SK-N-SH (cell line): Measurements from ENCODE around the gene METRNL. TPM values are rescaled to one million over a fixed set of nuclear protein-coding genes. Genes with fewer than 3 reads are reported as not detected.

Source experiments
- CTCF ChIA-PET: fragments of 300-600, 350-600 bp; formaldehyde crosslinking; extraction: SDS; loops from one replicate; lab custom pipeline; 2021; lab: Yijun Ruan, JAX
- POLR2A ChIA-PET: fragments of 350-600 bp; sonication (Branson Sonifier 250); formaldehyde crosslinking; extraction: SDS; loops from one replicate; lab custom pipeline; 2020; ENCODE audit warnings: antibody characterized with exemption, inconsistent platforms; lab: Yijun Ruan, JAX
- DNase-seq: peaks from one replicate; pipeline ENCODE4 v3.0.0; 2012
- H2AFZ ChIP-seq: fragments of 200-600 bp; sonication (generic); 2 replicates; pipeline ENCODE4 v1.8.1; 2016; ENCODE audit warnings: antibody characterized with exemption, mild to moderate bottlenecking, low read depth
- H3F3A ChIP-seq: fragments of 200-600 bp; sonication (generic); replicated peaks from 2 replicates; pipeline ENCODE3; 2016; ENCODE audit warnings: antibody characterized with exemption, mild to moderate bottlenecking; ENCODE audit not compliant: insufficient read depth
- H3K27ac ChIP-seq, 2 experiments: fragments of 200-500 bp in 1 of 2; fragments of 200-600 bp in 1 of 2; sonication (Bioruptor generic) in 1 of 2; sonication (generic), shearing (Covaris generic) in 1 of 2; 2 replicates each; pipeline versions ENCODE4 v1.5.1 to v1.6.1; 2014 to 2016; ENCODE audit warnings: low read depth in 2 of 2, inconsistent platforms in 1 of 2, low read length in 1 of 2, mild to moderate bottlenecking in 1 of 2, mixed read lengths in 1 of 2
- H3K27me3 ChIP-seq: fragments of 200-600 bp; sonication (generic), shearing (Covaris generic); 2 replicates; pipeline ENCODE4 v1.6.1; 2016; ENCODE audit warnings: mixed run types; ENCODE audit not compliant: insufficient read depth
- H3K36me3 ChIP-seq, 2 experiments: fragments of 200-500 bp in 1 of 2; fragments of 200-600 bp in 1 of 2; sonication (Bioruptor generic) in 1 of 2; sonication (generic) in 1 of 2; replicated peaks in 1 of 2; 2 replicates each; pipeline versions ENCODE3 to v1.5.1; 2014 to 2016; ENCODE audit warnings: low read length in 1 of 2, mild to moderate bottlenecking in 1 of 2; ENCODE audit not compliant: insufficient read depth in 2 of 2, control insufficient read depth in 1 of 2
- H3K4me1 ChIP-seq, 2 experiments: fragments of 200-500 bp in 1 of 2; fragments of 200-600 bp in 1 of 2; sonication (Bioruptor generic) in 1 of 2; sonication (generic), shearing (Covaris generic) in 1 of 2; 2 replicates each; pipeline versions ENCODE4 v1.5.1 to v1.6.1; 2014 to 2016; ENCODE audit warnings: low read depth in 1 of 2, low read length in 1 of 2, mixed run types in 1 of 2; ENCODE audit not compliant: insufficient read depth in 2 of 2, control insufficient read depth in 1 of 2
- H3K4me2 ChIP-seq: fragments of 200-600 bp; sonication (generic), shearing (Covaris generic); 2 replicates; pipeline ENCODE4 v1.6.1; 2017; ENCODE audit warnings: mixed run types
- H3K4me3 ChIP-seq, 2 experiments: fragments of 200-500 bp in 1 of 2; fragments of 200-600 bp in 1 of 2; sonication (Bioruptor generic) in 1 of 2; sonication (generic), shearing (Covaris generic) in 1 of 2; 2 replicates each; pipeline versions ENCODE4 v1.5.1 to v1.8.1; 2014 to 2016; ENCODE audit warnings: low read depth in 2 of 2, inconsistent platforms in 1 of 2, low read length in 1 of 2, mild to moderate bottlenecking in 1 of 2, mixed read lengths in 1 of 2, moderate library complexity in 1 of 2
- H3K79me2 ChIP-seq: fragments of 200-600 bp; sonication (generic); 2 replicates; pipeline ENCODE4 v1.8.1; 2017; ENCODE audit warnings: mild to moderate bottlenecking; ENCODE audit not compliant: insufficient read depth
- H3K9ac ChIP-seq: fragments of 200-600 bp; sonication (generic); 2 replicates; pipeline ENCODE4 v1.6.1; 2017; ENCODE audit warnings: mixed run types
- H3K9me2 ChIP-seq: fragments of 200-600 bp; sonication (generic); 2 replicates; pipeline ENCODE4 v1.6.1; 2017; ENCODE audit warnings: mixed run types
- H3K9me3 ChIP-seq: fragments of 200-600 bp; sonication (generic); 2 replicates; pipeline ENCODE4 v1.6.1; 2017; ENCODE audit warnings: mixed run types, mild to moderate bottlenecking, moderate library complexity
- H4K20me1 ChIP-seq: fragments of 200-600 bp; sonication (generic); 2 replicates; pipeline ENCODE4 v1.6.1; 2017; ENCODE audit warnings: mild to moderate bottlenecking, mixed run types; ENCODE audit not compliant: insufficient read depth
- EZH2phosphoT487 ChIP-seq: fragments of 200-600 bp; sonication (generic); IDR thresholded peaks from 2 replicates; pipeline ENCODE4 v1.6.1; 2017; ENCODE audit warnings: low read depth, mixed run types, mild to moderate bottlenecking, antibody characterized with exemption, moderate library complexity, borderline replicate concordance
- MEF2A ChIP-seq: IDR thresholded peaks from 2 replicates; pipeline ENCODE4 v1.4.0; 2012; ENCODE audit warnings: low read depth, borderline replicate concordance
- MXI1 ChIP-seq: IDR thresholded peaks from 2 replicates; pipeline ENCODE4 v1.6.1; 2012; ENCODE audit warnings: mild to moderate bottlenecking, low read depth, low read length, improper control_type of control experiment
- NRF1 ChIP-seq: IDR thresholded peaks from 2 replicates; pipeline ENCODE4 v1.6.1; 2012; ENCODE audit warnings: low read depth, mild to moderate bottlenecking, low read length
- POLR2AphosphoS5 ChIP-seq: IDR thresholded peaks from 2 replicates; pipeline ENCODE4 v1.6.1; 2012; ENCODE audit warnings: low read depth, low read length
- RCOR1 ChIP-seq: fragments of 150-350 bp; IDR thresholded peaks from 2 replicates; pipeline ENCODE4 v1.6.1; 2017; ENCODE audit warnings: antibody characterized with exemption, low read length
- RFX5 ChIP-seq: IDR thresholded peaks from 2 replicates; pipeline ENCODE4 v1.6.1; 2012; ENCODE audit warnings: mild to moderate bottlenecking, improper control_type of control experiment, low read length
- WGBS: methylation state at CpG from one replicate; pipeline ENCODE4 v1.1.6; 2017; ENCODE audit warnings: low lambda C conversion rate; 5-methylcytosine and 5-hydroxymethylcytosine counted together
- polyA plus RNA-seq, 3 experiments: library from polyadenylated mRNA; depleted of rRNA; stranded (reverse); fragments of >200 nt; gene quantifications; 2 replicates each; pipeline ENCODE4 v1.2.3, GENCODE V29; 2012
- TF ChIP-seq, protein P1 (sequence below): IDR thresholded peaks from 2 replicates; pipeline ENCODE4 v1.4.0; 2012; ENCODE audit warnings: low read depth, borderline replicate concordance
- TF ChIP-seq, protein P2 (sequence below): fragments of 150-350 bp; IDR thresholded peaks from 2 replicates; pipeline ENCODE4 v1.6.1; 2017; ENCODE audit warnings: antibody characterized with exemption, low read length, low read depth, borderline replicate concordance

The METRNL gene
- polyA plus RNA-seq, 1 of the 3 experiments (the other 2 are of a cell fraction): 75.5 TPM

DNA sequence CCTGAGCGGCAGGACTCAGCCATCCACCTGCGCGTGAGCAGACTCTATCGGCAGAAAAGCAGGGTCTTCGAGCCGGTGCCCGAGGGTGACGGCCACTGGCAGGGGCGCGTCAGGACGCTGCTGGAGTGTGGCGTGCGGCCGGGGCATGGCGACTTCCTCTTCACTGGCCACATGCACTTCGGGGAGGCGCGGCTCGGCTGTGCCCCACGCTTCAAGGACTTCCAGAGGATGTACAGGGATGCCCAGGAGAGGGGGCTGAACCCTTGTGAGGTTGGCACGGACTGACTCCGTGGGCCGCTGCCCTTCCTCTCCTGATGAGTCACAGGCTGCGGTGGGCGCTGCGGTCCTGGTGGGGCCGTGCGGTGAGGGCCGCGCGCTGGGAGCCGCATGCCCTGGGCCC, 14.9 kb downstream of the METRNL start:
- Histone ChIP-seq H3F3A (peaks cover 10% of the 10 kb centered on the region), H3K36me3 (peaks cover 31 to 47% of the 10 kb centered on the region in 2 experiments), H3K4me3 (no peak overlapping the region), H3K79me2 (peaks cover 38% of the 10 kb centered on the region), H3K27me3 (no peaks in the 10 kb centered on the region), H2AFZ (no peak overlapping the region), H3K4me1 (peaks cover 0 to 9% of the 10 kb centered on the region in 2 experiments; a peak in 2 of 4 replicates), H4K20me1 (peaks cover 77% of the 10 kb centered on the region), H3K9ac (no peak overlapping the region), H3K27ac (no peak overlapping the region), H3K9me3 (no peaks in the 10 kb centered on the region), H3K4me2 (no peak overlapping the region), H3K9me2 (no peaks in the 10 kb centered on the region)
- ChIA-PET POLR2A (no interaction called here), CTCF (no interaction called here)
- TF ChIP-seq POLR2AphosphoS5: no peak
- no peak for TF ChIP-seq EZH2phosphoT487
- TF ChIP-seq MEF2A: no peak
- no peak for TF ChIP-seq RFX5
- no peak for DNase-seq
- 95% methylated on average over 18 of the region's 32 CpGs for WGBS

DNA sequence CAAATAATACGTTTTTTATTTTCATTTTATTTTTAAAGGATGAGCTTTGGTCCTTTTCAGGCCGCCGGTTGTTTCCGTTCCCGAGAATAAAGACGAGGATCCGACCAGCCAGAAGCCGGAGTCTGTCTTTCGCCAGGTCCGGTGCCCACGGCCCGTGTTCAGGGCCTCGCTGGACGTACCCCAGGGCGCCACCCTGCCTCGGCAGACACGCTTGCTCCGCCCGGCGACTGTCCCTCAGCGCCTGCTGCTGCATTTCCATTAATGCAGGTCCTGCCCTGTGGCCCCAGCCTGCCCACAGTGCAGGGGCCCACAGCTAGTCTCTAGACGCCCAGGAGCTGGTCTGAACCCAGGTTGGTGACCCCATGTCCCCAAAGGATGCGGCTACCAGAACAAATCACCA, 15.6 kb downstream of the METRNL start:
- Histone ChIP-seq H3K79me2 (peaks cover 33% of the 10 kb centered on the region), H3K4me2 (no peak overlapping the region), H3F3A (peaks cover 15% of the 10 kb centered on the region), H3K27ac (no peak overlapping the region), H3K4me1 (peaks cover 7 to 17% of the 10 kb centered on the region in 2 experiments; a peak in 3 of 4 replicates), H2AFZ (no peak overlapping the region), H4K20me1 (peaks cover 71% of the 10 kb centered on the region), H3K36me3 (peaks cover 31 to 47% of the 10 kb centered on the region in 2 experiments), H3K9ac (no peak overlapping the region), H3K4me3 (no peak overlapping the region), H3K9me2 (no peaks in the 10 kb centered on the region), H3K27me3 (no peaks in the 10 kb centered on the region), H3K9me3 (no peaks in the 10 kb centered on the region)
- ChIA-PET CTCF (interaction anchor here (1.0 kb wide), 1 partner anchor 11 kb away, joined by 3 read pairs; no protein-coding TSS in a partner anchor), POLR2A (no interaction called here)
- DNase-seq: no peak
- TF ChIP-seq RFX5 (no peak), RCOR1 (no peak), MXI1 (no peak), NRF1 (no peak), EZH2phosphoT487 (no peak)
- TF ChIP-seq, protein P1, sequence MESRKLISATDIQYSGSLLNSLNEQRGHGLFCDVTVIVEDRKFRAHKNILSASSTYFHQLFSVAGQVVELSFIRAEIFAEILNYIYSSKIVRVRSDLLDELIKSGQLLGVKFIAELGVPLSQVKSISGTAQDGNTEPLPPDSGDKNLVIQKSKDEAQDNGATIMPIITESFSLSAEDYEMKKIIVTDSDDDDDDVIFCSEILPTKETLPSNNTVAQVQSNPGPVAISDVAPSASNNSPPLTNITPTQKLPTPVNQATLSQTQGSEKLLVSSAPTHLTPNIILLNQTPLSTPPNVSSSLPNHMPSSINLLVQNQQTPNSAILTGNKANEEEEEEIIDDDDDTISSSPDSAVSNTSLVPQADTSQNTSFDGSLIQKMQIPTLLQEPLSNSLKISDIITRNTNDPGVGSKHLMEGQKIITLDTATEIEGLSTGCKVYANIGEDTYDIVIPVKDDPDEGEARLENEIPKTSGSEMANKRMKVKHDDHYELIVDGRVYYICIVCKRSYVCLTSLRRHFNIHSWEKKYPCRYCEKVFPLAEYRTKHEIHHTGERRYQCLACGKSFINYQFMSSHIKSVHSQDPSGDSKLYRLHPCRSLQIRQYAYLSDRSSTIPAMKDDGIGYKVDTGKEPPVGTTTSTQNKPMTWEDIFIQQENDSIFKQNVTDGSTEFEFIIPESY: no peak
- TF ChIP-seq, protein P2, sequence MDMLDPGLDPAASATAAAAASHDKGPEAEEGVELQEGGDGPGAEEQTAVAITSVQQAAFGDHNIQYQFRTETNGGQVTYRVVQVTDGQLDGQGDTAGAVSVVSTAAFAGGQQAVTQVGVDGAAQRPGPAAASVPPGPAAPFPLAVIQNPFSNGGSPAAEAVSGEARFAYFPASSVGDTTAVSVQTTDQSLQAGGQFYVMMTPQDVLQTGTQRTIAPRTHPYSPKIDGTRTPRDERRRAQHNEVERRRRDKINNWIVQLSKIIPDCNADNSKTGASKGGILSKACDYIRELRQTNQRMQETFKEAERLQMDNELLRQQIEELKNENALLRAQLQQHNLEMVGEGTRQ: no peak
- 94% methylated on average over 23 of the region's 23 CpGs for WGBS
